Ectodermal cell (in vitro differentiated cells): ENCODE measurements around the gene NR3C2.

Source experiments
- H3K27ac ChIP-seq: 2 replicates; pipeline ENCODE4 v1.7.0; 2013; ENCODE audit warnings: mild to moderate bottlenecking, low read depth, low read length; ENCODE audit not compliant: insufficient read depth, poor library complexity, severe bottlenecking
- H3K27me3 ChIP-seq: 2 replicates; pipeline ENCODE4 v1.7.0; 2013; ENCODE audit warnings: mild to moderate bottlenecking, low read length; ENCODE audit not compliant: insufficient read depth, control insufficient read depth, poor library complexity, severe bottlenecking
- H3K36me3 ChIP-seq: one replicate; pipeline ENCODE4 v1.7.0; 2013; ENCODE audit warnings: low read length; ENCODE audit not compliant: control insufficient read depth, insufficient read depth
- H3K4me1 ChIP-seq: one replicate; pipeline ENCODE4 v1.7.0; 2013; ENCODE audit warnings: low read length; ENCODE audit not compliant: control insufficient read depth, insufficient read depth
- H3K4me3 ChIP-seq: 2 replicates; pipeline ENCODE4 v1.7.0; 2013; ENCODE audit warnings: low read depth, low read length, control low read depth; ENCODE audit not compliant: insufficient read depth
- H3K9me3 ChIP-seq: 2 replicates; pipeline ENCODE4 v1.7.0; 2013; ENCODE audit warnings: mild to moderate bottlenecking, low read length, moderate library complexity; ENCODE audit not compliant: control insufficient read depth
- WGBS, 2 experiments: methylation state at CpG; one replicate each; pipeline ENCODE4 v1.1.7; 2013; ENCODE audit warnings: missing lambda C conversion rate in 2 of 2; 5-methylcytosine and 5-hydroxymethylcytosine counted together

The NR3C2 gene

DNA sequence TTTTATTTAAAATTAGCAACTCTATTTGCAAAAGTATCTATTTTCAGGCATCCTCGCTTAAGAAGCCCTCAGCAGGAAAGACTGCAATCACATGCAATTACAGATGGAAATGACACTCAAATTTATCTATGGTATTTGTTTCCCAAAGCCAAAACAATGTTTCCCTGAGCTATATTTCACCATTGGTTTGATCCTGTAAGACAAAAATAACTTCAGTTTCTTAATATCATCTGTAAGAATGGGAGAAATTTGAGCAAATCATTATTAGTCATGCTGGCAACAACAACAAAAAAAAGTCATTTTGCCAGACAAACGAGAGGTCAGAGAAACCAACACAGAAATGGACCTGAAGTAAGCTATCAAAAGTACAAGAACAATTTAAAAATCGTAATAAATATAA, 204.1 kb downstream of the NR3C2 start:
- H3K27ac ChIP-seq = no peak overlapping the region
- H3K36me3 ChIP-seq = no peaks in the 10 kb centered on the region
- no peaks in the 10 kb centered on the region for H3K27me3 ChIP-seq
- H3K4me3 ChIP-seq = no peak overlapping the region
- 83 to 93% methylated on average over 2 to 3 of the region's 3 CpGs for WGBS, 2 experiments
- H3K4me1 ChIP-seq = no peaks in the 10 kb centered on the region
- H3K9me3 ChIP-seq = no peaks in the 10 kb centered on the region

DNA sequence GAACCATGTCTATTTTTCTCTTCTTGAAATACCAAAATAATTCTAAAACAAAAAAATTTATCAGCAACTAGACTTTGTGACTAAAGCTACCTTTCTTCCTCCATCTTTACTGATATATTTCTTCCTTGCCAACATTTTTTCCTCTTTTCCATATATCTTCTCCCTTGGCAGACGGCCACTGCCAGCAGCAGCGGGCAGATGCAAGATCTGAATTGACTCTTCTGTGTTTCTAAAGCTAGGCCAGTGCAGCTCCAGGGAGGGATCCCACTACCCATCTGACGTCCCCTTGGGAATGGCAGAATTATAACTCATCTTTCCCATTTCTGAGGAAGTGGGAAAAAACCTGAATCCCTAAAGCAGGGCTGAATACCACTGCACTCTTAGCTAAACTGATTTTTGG, 206.4 kb downstream of the NR3C2 start:
- Histone ChIP-seq H3K9me3 (no peaks in the 10 kb centered on the region), H3K36me3 (no peaks in the 10 kb centered on the region), H3K4me1 (no peaks in the 10 kb centered on the region), H3K27me3 (no peaks in the 10 kb centered on the region), H3K27ac (no peak overlapping the region), H3K4me3 (no peak overlapping the region)
- 92 to 93% methylated on average over 3 of the region's 3 CpGs for WGBS, 2 experiments

DNA sequence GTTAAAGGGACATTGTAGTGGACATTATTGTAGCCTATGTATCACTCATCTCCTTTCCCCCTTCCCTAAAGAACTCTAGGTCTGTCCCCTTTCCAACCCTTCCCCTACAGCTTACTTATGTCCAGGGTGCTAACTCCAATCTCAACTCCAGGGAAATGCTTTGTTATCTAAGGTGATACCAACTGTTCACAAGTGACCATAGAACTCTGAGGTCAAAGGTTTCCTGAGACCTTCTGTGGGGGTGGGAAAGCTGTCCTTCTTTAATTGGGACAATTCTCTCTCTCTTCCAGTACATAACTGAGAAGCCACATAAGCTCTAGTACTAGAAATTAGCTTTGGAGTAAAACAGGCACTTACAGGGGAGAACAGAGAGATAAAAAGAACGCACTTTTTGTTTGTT, 212.4 kb downstream of the NR3C2 start:
- Histone ChIP-seq H3K9me3 (no peaks in the 10 kb centered on the region), H3K4me1 (no peaks in the 10 kb centered on the region), H3K27ac (no peak overlapping the region), H3K27me3 (no peaks in the 10 kb centered on the region), H3K36me3 (no peaks in the 10 kb centered on the region), H3K4me3 (no peak overlapping the region)
- WGBS, 2 experiments = 92% methylated on average over 1 of the region's 1 CpG

DNA sequence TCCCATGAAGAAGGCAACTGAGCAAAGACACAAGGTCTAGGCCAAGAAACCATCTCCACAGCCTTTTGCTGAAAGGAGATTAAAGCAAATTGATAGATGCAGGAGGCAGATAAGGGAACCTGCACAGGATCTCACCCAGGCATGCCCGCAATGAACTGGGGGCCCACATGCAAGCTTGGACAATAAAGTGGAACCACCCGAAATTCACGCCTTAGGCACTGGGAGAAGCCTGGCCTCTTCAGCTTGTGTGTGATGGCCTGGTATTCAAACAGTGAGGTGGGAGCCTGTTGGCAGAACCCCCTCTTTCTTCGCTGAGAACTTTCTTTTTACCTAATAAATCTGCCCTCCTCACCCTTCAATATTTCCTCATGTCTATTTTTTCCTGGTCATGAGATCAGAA, 213.2 kb downstream of the NR3C2 start:
- Histone ChIP-seq H3K4me1 (no peaks in the 10 kb centered on the region), H3K9me3 (no peaks in the 10 kb centered on the region), H3K36me3 (no peaks in the 10 kb centered on the region), H3K4me3 (no peak overlapping the region), H3K27ac (no peak overlapping the region), H3K27me3 (no peaks in the 10 kb centered on the region)
- WGBS, 2 experiments = 90 to 92% methylated on average over 4 of the region's 4 CpGs

DNA sequence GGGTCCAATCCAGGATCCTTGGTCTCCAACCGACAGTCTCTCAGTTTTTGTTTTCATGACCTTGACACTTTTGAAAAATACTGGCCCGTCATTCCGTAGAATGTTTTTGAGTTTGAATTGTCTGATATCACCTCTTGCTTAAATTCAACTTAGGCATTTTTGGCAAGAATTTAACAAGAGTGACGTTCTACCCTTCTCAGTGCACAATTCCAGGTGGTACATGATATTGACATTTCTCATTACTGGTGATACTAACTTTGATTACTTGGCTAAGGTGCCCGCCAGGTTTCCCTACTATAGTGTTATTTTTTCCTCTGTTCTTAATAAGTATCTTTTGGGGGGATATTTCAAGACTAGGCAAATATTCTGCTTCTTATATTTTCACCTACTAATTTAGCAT, 215.1 kb downstream of the NR3C2 start:
- WGBS, 2 experiments = 90% methylated on average over 4 of the region's 5 CpGs
- Histone ChIP-seq H3K27ac (no peak overlapping the region), H3K36me3 (no peaks in the 10 kb centered on the region), H3K4me1 (no peaks in the 10 kb centered on the region), H3K9me3 (no peaks in the 10 kb centered on the region), H3K27me3 (no peaks in the 10 kb centered on the region), H3K4me3 (no peak overlapping the region)

DNA sequence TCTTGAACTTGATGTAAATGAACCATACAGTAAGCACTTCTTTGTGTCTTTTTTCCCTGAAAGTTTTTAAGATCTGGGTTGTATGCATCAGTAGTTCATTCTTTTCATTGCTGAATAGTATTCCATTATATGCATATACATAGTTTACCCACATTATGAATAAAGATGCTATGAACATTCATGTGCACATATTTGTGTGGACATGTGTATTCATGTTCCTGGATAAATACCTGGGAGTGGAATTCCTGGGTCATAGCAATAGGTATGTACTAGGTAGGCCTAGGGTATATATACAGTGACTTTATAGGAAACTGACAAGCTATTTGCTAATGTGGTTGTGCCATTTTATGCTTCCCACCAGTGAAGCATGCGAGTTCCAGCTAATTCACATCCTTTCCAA, 215.9 kb downstream of the NR3C2 start:
- WGBS, 2 experiments = 100% methylated on average over 1 of the region's 1 CpG
- Histone ChIP-seq H3K36me3 (no peaks in the 10 kb centered on the region), H3K27ac (no peak overlapping the region), H3K4me1 (no peaks in the 10 kb centered on the region), H3K27me3 (no peaks in the 10 kb centered on the region), H3K9me3 (no peaks in the 10 kb centered on the region), H3K4me3 (no peak overlapping the region)

DNA sequence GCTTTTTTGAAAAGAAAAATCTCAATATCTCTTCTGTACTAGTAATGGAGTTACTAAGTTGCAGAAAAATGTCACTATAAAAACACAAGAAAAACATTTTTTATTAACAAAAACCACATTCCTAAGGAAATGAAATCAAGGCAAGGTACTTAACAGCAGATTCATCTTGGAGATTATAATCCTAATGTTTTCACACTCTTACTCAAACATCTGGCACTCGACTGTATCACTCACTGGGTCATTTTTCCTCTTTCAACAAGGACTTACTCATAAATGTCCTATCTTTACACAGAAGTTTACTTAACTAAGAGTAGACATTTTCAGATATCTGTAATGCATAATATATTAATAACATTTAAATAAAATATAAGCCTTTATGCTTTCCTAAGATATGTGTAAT, 216.6 kb downstream of the NR3C2 start:
- 93 to 94% methylated on average over 1 of the region's 1 CpG for WGBS, 2 experiments
- Histone ChIP-seq H3K36me3 (no peaks in the 10 kb centered on the region), H3K27ac (no peak overlapping the region)

DNA sequence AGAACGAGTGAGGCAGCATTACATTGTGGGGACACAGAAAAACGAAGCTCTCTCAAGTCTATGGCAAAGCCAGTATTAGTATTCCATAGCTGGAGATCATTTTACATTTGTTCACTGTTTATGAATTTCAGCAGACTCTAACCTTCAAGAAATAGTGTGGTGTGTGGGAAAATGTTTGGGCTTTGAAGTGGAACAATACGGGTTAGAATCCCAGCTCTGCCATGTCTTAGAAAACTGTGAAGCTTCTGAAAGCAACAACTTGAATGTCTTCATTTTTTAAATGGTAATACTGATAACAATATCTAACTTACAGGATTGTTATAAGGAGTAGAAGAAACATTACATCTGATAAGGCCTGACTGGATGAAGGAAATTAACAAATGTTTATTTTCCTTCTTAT, 217.7 kb downstream of the NR3C2 start:
- H3K4me1 ChIP-seq = no peaks in the 10 kb centered on the region
- H3K9me3 ChIP-seq = no peaks in the 10 kb centered on the region
- H3K27ac ChIP-seq = no peak overlapping the region
- WGBS, 2 experiments = 68 to 83% methylated on average over 2 to 3 of the region's 3 CpGs
- H3K27me3 ChIP-seq = no peaks in the 10 kb centered on the region
- H3K4me3 ChIP-seq = no peak overlapping the region
- no peaks in the 10 kb centered on the region for H3K36me3 ChIP-seq

More for the DNA sequence above, 216.6 kb downstream of the NR3C2 start:
- Histone ChIP-seq H3K4me1 (no peaks in the 10 kb centered on the region), H3K4me3 (no peak overlapping the region), H3K9me3 (no peaks in the 10 kb centered on the region), H3K27me3 (no peaks in the 10 kb centered on the region)

DNA sequence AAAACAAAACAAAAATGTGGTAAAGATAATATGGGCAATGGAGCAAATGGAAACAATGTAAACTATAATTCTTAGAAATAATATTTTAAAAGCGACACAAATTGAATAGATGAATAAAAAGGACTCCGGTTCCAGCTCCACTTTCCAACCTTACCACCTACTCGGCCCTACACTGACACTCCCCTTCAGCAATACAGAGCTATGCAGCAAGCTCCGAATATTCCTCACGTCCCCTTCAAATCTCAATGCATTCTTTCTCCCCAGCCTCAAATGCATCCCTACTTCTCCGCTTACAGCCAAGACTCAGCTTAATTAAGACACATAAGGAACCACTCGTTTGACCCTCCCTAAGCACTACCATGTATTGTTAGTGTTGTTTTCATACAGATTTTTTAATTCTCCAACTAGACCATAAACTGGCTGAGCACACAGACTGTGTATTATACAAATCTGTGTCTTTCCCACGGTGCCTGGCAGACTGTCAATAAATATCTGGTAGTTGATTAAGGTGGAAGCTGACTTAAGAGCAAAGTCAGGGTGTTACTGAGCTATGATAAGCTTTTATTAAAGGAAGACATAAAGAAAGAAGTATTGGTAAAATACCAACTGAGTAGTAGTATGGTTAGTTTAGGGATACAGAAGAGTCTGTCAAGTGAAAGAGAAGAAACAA, 219.1 kb downstream of the NR3C2 start:
- H3K4me3 ChIP-seq = no peak overlapping the region

DNA sequence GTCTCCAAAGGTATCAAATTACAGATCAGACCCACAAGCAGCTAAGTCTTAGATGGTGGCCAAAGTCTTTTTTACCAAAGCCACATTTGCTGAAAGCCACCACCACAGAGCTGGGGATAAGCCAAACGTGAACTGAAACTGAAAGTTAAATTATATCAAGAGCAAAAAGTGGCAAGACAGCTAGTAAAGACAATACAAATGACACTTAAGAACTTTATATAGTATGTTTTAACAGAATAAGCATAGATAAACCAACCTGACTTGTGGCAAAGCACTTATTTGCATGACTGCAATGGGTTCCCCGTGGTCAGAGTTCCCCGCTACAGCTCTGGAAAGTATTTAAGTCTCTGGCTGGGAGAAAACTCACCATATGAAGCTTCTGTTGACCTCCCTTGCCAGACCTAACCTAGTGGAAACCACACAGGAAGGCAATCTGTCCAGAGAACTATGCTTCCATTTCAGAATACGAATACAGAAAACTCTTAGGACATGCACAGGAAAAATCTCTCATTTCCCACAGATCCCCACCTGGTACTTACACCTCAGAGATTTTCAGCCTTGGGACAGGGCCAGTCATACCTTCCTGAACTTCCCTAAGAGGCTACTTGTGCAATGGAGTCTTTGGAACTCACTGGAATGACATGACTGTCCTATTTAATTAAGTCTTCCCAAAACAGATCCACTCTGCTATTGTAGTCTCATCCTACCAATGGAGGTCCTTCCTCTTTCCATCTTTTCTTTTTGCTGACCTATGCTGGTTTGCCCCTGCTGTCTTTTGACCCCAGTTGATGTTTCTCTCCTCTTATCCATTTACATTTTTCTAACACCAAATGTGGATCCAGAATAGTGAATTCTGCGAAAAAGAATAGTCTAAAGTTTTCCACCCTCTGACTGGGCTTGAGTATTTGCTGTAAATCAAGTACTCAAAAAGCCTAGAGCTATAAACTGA, 225.1 kb downstream of the NR3C2 start:
- H3K9me3 ChIP-seq = no peaks in the 10 kb centered on the region
- 90 to 97% methylated on average over 4 to 5 of the region's 5 CpGs for WGBS, 2 experiments
- no peak overlapping the region for H3K27ac ChIP-seq
- H3K4me1 ChIP-seq = no peaks in the 10 kb centered on the region
- no peak overlapping the region for H3K4me3 ChIP-seq
- H3K36me3 ChIP-seq = no peaks in the 10 kb centered on the region
- H3K27me3 ChIP-seq = no peaks in the 10 kb centered on the region

More for the DNA sequence above, 219.1 kb downstream of the NR3C2 start:
- WGBS, 2 experiments = 81 to 84% methylated on average over 8 of the region's 8 CpGs
- Histone ChIP-seq H3K9me3 (no peaks in the 10 kb centered on the region), H3K36me3 (no peaks in the 10 kb centered on the region), H3K4me1 (no peaks in the 10 kb centered on the region), H3K27me3 (no peaks in the 10 kb centered on the region), H3K27ac (no peak overlapping the region)
